H9 (cell line): Measurements from ENCODE around the gene FEN1. TPM values are rescaled to one million over a fixed set of nuclear protein-coding genes. Genes with fewer than 3 reads are reported as not detected.
A peak's percentile ranks its signal among the peaks of the same experiment; 100 is the strongest.

Source experiments
- DNase-seq: peaks from one replicate; pipeline ENCODE4 v3.0.0-alpha.2; 2017
- H2AFZ ChIP-seq: one replicate; pipeline ENCODE4 v1.6.1; 2013; ENCODE audit warnings: mild to moderate bottlenecking, low read length, control low read depth, moderate library complexity
- H2AK5ac ChIP-seq: 2 replicates; pipeline ENCODE4 v1.6.1; 2013; ENCODE audit warnings: low read length, control low read depth, mixed read lengths; ENCODE audit not compliant: insufficient read length
- H2BK120ac ChIP-seq: one replicate; pipeline ENCODE4 v1.6.1; 2013; ENCODE audit warnings: low read depth, mild to moderate bottlenecking, low read length, control low read depth, inconsistent platforms; ENCODE audit not compliant: poor library complexity, severe bottlenecking
- H2BK12ac ChIP-seq: 2 replicates; pipeline ENCODE4 v1.6.1; 2013; ENCODE audit warnings: low read length, control low read depth, mixed read lengths, low read depth; ENCODE audit not compliant: insufficient read length
- H2BK15ac ChIP-seq: 2 replicates; pipeline ENCODE4 v1.6.1; 2013; ENCODE audit warnings: low read depth, low read length, control low read depth
- H2BK20ac ChIP-seq: one replicate; pipeline ENCODE4 v1.6.1; 2013; ENCODE audit warnings: low read depth, mild to moderate bottlenecking, low read length, control low read depth, inconsistent platforms; ENCODE audit not compliant: poor library complexity, severe bottlenecking
- H2BK5ac ChIP-seq: 2 replicates; pipeline ENCODE4 v1.6.1; 2013; ENCODE audit warnings: low read length, control low read depth, mixed read lengths; ENCODE audit not compliant: insufficient read length
- H3K14ac ChIP-seq: 2 replicates; pipeline ENCODE4 v1.6.1; 2013; ENCODE audit warnings: low read length, control low read depth; ENCODE audit not compliant: insufficient read depth
- H3K18ac ChIP-seq: 2 replicates; pipeline ENCODE4 v1.6.1; 2013; ENCODE audit warnings: low read depth, mild to moderate bottlenecking, mixed read lengths, low read length, control low read depth; ENCODE audit not compliant: insufficient read length
- H3K23ac ChIP-seq: 2 replicates; pipeline ENCODE4 v1.6.1; 2013; ENCODE audit warnings: low read length, control low read depth, mixed read lengths, low read depth; ENCODE audit not compliant: insufficient read length
- H3K23me2 ChIP-seq: 2 replicates; pipeline ENCODE4 v1.6.1; 2013; ENCODE audit warnings: low read depth, mild to moderate bottlenecking, mixed read lengths, low read length, control low read depth; ENCODE audit not compliant: insufficient read length, poor library complexity, severe bottlenecking
- H3K27ac ChIP-seq: 2 replicates; pipeline ENCODE4 v1.5.1; 2013; ENCODE audit warnings: low read length, control low read depth, mixed read lengths, low read depth; ENCODE audit not compliant: insufficient read length
- H3K27me3 ChIP-seq: 2 replicates; pipeline ENCODE4 v1.6.1; 2013; ENCODE audit warnings: low read length, control low read depth, inconsistent platforms; ENCODE audit not compliant: insufficient read depth
- H3K4ac ChIP-seq: 2 replicates; pipeline ENCODE4 v1.6.1; 2013; ENCODE audit warnings: low read depth, mild to moderate bottlenecking, control low read depth, inconsistent platforms, low read length, moderate library complexity
- H3K4me1 ChIP-seq: 2 replicates; pipeline ENCODE4 v1.6.1; 2013; ENCODE audit warnings: low read length, control low read depth, inconsistent platforms; ENCODE audit not compliant: insufficient read depth
- H3K4me2 ChIP-seq: 2 replicates; pipeline ENCODE4 v1.6.1; 2013; ENCODE audit warnings: low read length, control low read depth, mixed read lengths; ENCODE audit not compliant: insufficient read length, insufficient read depth
- H3K56ac ChIP-seq: 2 replicates; pipeline ENCODE4 v1.6.1; 2013; ENCODE audit warnings: low read depth, mild to moderate bottlenecking, mixed read lengths, low read length, control low read depth; ENCODE audit not compliant: insufficient read length
- H3K79me1 ChIP-seq: 2 replicates; pipeline ENCODE4 v1.6.1; 2013; ENCODE audit warnings: low read depth, mild to moderate bottlenecking, moderate library complexity, low read length, control low read depth, inconsistent platforms; ENCODE audit not compliant: insufficient read depth, poor library complexity, severe bottlenecking
- H3K79me2 ChIP-seq: 2 replicates; pipeline ENCODE4 v1.6.1; 2013; ENCODE audit warnings: low read length, control low read depth, inconsistent platforms; ENCODE audit not compliant: insufficient read depth
- H3K9ac ChIP-seq: 2 replicates; pipeline ENCODE4 v1.6.1; 2013; ENCODE audit warnings: low read length, control low read depth, mixed read lengths; ENCODE audit not compliant: insufficient read length; ENCODE audit errors: extremely low read depth
- H3K9me3 ChIP-seq: one replicate; pipeline ENCODE4 v1.6.1; 2013; ENCODE audit warnings: low read depth, low read length, inconsistent platforms; ENCODE audit not compliant: control insufficient read depth
- H3T11ph ChIP-seq: one replicate; pipeline ENCODE4 v1.6.1; 2013; ENCODE audit warnings: mild to moderate bottlenecking, low read length, control low read depth, inconsistent platforms
- H4K20me1 ChIP-seq: one replicate; pipeline ENCODE4 v1.6.1; 2013; ENCODE audit not compliant: control insufficient read depth, insufficient read length, insufficient read depth
- H4K5ac ChIP-seq: 2 replicates; pipeline ENCODE4 v1.6.1; 2013; ENCODE audit warnings: low read depth, mild to moderate bottlenecking, mixed read lengths, low read length, control low read depth; ENCODE audit not compliant: insufficient read length
- H4K8ac ChIP-seq: replicated peaks from 2 replicates; pipeline ENCODE4 v1.6.1; 2013; ENCODE audit warnings: low read length, control low read depth, mixed read lengths, low read depth; ENCODE audit not compliant: insufficient read length
- H4K91ac ChIP-seq: 2 replicates; pipeline ENCODE4 v1.6.1; 2013; ENCODE audit warnings: low read depth, mild to moderate bottlenecking, moderate library complexity, mixed read lengths, low read length, control low read depth; ENCODE audit not compliant: insufficient read length
- H3K27ac Mint-ChIP-seq, 3 experiments: 2 replicates in 2 of 3; 3 replicates in 1 of 3; pipeline ENCODE4 v1.8.0; 2020 to 2021; ENCODE audit warnings: mixed read lengths in 3 of 3, mild to moderate bottlenecking in 1 of 3, moderate library complexity in 1 of 3
- H3K27me3 Mint-ChIP-seq: 2 replicates; pipeline ENCODE4 v1.8.0; 2021; ENCODE audit warnings: low read depth, mild to moderate bottlenecking, moderate library complexity, mixed read lengths
- H3K36me3 Mint-ChIP-seq, 3 experiments: 2 replicates in 2 of 3; 3 replicates in 1 of 3; pipeline ENCODE4 v1.8.0; 2020 to 2021; ENCODE audit warnings: low read depth in 3 of 3, mixed read lengths in 3 of 3; ENCODE audit not compliant: insufficient read depth in 1 of 3
- H3K4me1 Mint-ChIP-seq, 2 experiments: 2 replicates each; pipeline ENCODE4 v1.8.0; 2020; ENCODE audit warnings: mixed read lengths in 2 of 2
- H3K4me3 Mint-ChIP-seq, 2 experiments: 2 replicates in 1 of 2; 3 replicates in 1 of 2; pipeline ENCODE4 v1.8.0; 2020 to 2021; ENCODE audit warnings: mild to moderate bottlenecking in 2 of 2, mixed read lengths in 2 of 2, moderate library complexity in 1 of 2
- H3K9me3 Mint-ChIP-seq, 2 experiments: 2 replicates in 1 of 2; 3 replicates in 1 of 2; pipeline ENCODE4 v1.8.0; 2020; ENCODE audit warnings: mild to moderate bottlenecking in 2 of 2, mixed read lengths in 2 of 2, moderate library complexity in 1 of 2
- WGBS: extraction: QIAGEN DNeasy Blood & Tissue Kit; methylation state at CpG from one replicate; pipeline ENCODE4 v1.1.7; 2013; ENCODE audit warnings: missing lambda C conversion rate, low lambda C conversion rate, mixed read lengths; ENCODE audit not compliant: insufficient read length; ENCODE audit errors: extremely low coverage; 5-methylcytosine and 5-hydroxymethylcytosine counted together
- total RNA-seq: library from RNA; stranded (reverse); gene quantifications from 2 replicates; pipeline ENCODE4 v1.2.1, GENCODE V29; 2021
- TF ChIP-seq, protein P1 (sequence below): fragments of 200-600 bp; sonication (generic); conservative IDR thresholded peaks from 3 replicates; pipeline ENCODE4 v1.8.0; 2021; ENCODE audit warnings: antibody characterized with exemption, mild to moderate bottlenecking

The FEN1 gene
- total RNA-seq, 1 experiment from 2014 or later = 114 TPM

DNA sequence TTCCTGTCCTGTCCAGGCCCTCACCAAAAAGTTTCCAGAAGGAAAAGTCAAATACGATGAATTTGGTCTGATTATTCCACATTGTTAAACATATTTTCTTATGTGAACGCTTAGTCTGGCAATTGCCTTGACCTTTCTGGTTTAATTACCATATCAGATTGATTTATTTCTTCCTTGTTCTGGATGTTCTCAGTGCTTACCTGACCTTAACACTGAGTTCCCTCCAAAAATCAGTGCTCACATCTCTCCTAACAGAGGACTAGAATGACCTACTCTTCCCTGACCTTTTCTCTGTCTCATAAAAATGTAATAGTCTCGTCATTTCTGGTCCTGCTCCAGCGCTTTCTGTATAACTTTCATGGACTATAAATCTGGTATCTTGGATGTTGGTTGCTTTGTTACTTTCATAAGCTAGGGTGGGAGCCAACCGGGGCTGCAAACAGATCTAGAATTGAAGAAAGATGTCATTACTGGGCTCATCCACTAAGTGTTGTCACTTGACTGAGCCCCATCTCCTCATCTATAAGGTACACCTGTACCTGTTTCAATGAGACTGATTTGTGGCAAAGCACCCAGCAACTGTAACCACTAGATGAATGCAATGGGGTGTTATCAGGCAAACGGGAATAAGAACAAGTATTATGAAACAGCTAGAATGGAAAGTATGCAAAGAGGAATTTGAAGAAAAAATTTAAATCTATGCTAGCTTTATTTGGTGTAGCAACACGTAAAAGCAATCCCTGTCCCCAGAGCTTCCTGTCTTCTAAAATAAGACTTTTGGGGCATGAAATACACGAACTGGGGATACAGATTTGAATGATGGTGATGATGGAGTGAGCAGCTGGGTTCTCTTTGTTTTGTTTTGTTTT is 37.8 kb downstream of the FEN1 start:
- no peaks in the 10 kb centered on the region for H4K20me1 ChIP-seq
- Mint-ChIP-seq H3K4me3 (peak overlapping the region; percentile 91 to 93), H3K36me3 (peaks cover 19 to 33% (median 27%) of the 10 kb centered on the region in 3 experiments; a peak in 6 of 7 replicates), H3K4me1 (peaks cover 67 to 68% of the 10 kb centered on the region in 2 experiments), H3K27me3 (no peaks in the 10 kb centered on the region), H3K9me3 (no peaks in the 10 kb centered on the region), H3K27ac (peak overlapping the region; percentile 26 to 80 (median 59); a peak in 4 of 7 replicates)
- H3K27ac ChIP-seq = no peak overlapping the region
- H3K23ac ChIP-seq = no peak overlapping the region
- no peak for DNase-seq
- H3K4me2 ChIP-seq = peak overlapping the region; percentile 96
- no peak overlapping the region for H2BK120ac ChIP-seq
- peaks cover 11% of the 10 kb centered on the region; the same call in 1 of the 2 replicates for H3K4me1 ChIP-seq
- no peak overlapping the region for H2AK5ac ChIP-seq
- no peak overlapping the region for H3K18ac ChIP-seq
- no peak overlapping the region for H3K14ac ChIP-seq
- TF ChIP-seq, protein P1, sequence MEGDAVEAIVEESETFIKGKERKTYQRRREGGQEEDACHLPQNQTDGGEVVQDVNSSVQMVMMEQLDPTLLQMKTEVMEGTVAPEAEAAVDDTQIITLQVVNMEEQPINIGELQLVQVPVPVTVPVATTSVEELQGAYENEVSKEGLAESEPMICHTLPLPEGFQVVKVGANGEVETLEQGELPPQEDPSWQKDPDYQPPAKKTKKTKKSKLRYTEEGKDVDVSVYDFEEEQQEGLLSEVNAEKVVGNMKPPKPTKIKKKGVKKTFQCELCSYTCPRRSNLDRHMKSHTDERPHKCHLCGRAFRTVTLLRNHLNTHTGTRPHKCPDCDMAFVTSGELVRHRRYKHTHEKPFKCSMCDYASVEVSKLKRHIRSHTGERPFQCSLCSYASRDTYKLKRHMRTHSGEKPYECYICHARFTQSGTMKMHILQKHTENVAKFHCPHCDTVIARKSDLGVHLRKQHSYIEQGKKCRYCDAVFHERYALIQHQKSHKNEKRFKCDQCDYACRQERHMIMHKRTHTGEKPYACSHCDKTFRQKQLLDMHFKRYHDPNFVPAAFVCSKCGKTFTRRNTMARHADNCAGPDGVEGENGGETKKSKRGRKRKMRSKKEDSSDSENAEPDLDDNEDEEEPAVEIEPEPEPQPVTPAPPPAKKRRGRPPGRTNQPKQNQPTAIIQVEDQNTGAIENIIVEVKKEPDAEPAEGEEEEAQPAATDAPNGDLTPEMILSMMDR = no peak
- no peaks in the 10 kb centered on the region for H3K9me3 ChIP-seq
- no peak overlapping the region for H2BK15ac ChIP-seq
- peaks cover 16% of the 10 kb centered on the region for H3K23me2 ChIP-seq
- H3T11ph ChIP-seq = no peak overlapping the region
- no CpG with 5 or more reads among the region's 8 CpGs for WGBS
- peaks cover 2% of the 10 kb centered on the region for H3K79me1 ChIP-seq
- H3K56ac ChIP-seq = no peak overlapping the region
- no peak overlapping the region for H4K5ac ChIP-seq
- no peaks in the 10 kb centered on the region for H3K27me3 ChIP-seq
- H3K9ac ChIP-seq = peak overlapping the region; percentile 54
- H2BK12ac ChIP-seq = no peak overlapping the region
- H2BK20ac ChIP-seq = no peak overlapping the region
- no peak overlapping the region for H2BK5ac ChIP-seq
- no peak overlapping the region for H2AFZ ChIP-seq
- no peak overlapping the region for H4K8ac ChIP-seq
- peaks cover 38% of the 10 kb centered on the region; the same call in 1 of the 2 replicates for H3K79me2 ChIP-seq
- H4K91ac ChIP-seq = no peak overlapping the region
- H3K4ac ChIP-seq = no peak overlapping the region
